GM21619 (cell line): ENCODE data around the gene TGM2.

Experiments used
- ATAC-seq: cut with Tn5 transposase; IDR thresholded peaks from one replicate; pipeline ENCODE4 v1.9.1; 2021; ENCODE audit not compliant: unreplicated experiment

The TGM2 gene

GRCh38 chr20:38178065-38178491, 13.0 kb upstream of the TGM2 start:
- no peak for ATAC-seq

GRCh38 chr20:38177201-38177600, 12.1 kb upstream of the TGM2 start:
- ATAC-seq = no peak

GRCh38 chr20:38175304-38176180, 10.5 kb upstream of the TGM2 start:
- ATAC-seq = no peak

DNA sequence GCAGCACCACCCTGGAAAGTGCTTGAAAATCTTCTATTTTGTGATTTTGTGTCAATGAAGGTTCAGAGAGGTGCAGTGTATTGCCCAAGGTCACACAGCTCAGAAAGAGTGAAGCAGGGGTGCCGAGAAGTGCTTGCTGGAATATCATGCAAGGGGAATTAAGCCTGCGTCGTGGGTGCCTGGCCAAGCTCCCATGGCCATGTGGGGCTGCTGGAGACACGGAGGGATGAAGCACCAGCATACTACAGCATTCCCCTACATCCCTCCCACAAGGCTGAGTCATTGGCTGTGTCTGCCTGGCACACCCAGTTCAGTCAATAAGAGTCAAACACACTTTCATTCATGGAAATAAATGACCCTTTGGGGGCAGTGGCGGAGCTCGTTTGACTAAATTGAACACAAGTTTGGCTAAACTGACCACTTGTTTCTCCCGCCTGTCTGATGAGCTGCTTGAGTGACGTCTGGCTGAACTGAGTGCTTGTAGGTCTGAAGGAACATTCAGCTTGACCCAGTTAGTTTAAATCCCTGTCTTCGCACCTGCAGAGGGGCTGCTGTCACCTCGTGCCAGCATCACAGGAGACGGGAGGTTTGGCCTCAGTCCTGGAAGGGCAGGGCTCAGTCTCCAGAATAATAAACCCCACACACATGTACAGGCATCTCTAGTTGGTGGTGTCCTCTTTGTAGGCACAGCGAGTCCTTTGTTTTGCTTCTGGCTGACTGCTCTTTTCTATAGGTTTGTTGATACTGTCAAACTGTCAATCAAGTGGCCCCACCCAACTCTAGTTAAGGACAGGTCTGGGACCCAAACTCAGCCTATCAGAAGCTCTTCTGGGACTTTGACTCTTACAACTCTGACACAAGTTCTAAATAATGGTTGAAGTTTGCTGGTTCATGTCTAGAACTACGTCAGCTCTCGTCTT, 8.4 kb upstream of the TGM2 start:
- ATAC-seq = no peak

GRCh38 chr20:38172408-38172807, 7.3 kb upstream of the TGM2 start:
- ATAC-seq = no peak

- ATAC-seq = no peak
These were observed 6.6 kb upstream of the TGM2 start for GRCh38 chr20:38171675-38172043.

GRCh38 chr20:38170826-38171674, 6.0 kb upstream of the TGM2 start:
- ATAC-seq = no peak

GRCh38 chr20:38170219-38170825, 5.3 kb upstream of the TGM2 start:
- ATAC-seq = no peak

GRCh38 chr20:38169636-38170193, 4.6 kb upstream of the TGM2 start:
- ATAC-seq = no peak

DNA sequence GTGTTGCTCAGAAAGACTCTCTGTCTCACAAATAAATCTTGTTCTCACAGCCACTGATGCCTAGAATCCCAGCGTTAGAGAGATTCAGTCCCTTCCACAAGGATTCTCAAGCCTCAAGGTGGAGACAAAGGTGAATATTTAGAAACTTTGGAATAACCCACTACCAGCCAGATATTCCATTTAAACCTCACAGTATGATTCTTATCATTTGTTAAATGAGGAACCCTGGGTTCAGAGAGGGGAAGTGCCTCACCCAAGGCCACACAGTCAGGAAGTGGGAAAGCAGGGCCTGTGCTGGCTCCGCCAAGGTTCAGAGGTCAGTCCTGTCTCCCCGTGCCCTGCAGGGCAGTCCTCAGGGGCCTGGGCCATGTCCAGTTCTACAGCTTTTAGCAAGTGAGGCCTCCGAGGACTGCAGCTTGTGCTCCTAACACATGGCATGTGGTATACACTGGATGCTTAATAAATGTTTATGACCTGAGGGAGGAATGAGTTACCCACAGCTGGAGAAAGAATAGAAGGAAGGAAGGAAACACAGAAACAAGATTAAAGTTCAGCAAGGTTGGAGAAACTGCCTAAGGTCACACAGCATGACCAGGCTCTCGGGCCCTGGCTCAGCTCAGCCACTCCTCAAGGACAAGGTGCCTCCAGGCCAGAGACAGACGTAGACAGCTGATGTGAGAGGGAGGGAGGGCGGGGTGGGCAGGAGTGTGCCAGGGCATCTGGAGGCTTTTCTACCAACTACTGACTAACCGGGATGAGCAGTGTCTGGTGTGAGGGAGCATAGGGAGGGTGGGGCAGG, 3.9 kb upstream of the TGM2 start:
- ATAC-seq = no peak

GRCh38 chr20:38167851-38168760, 3.0 kb upstream of the TGM2 start:
- ATAC-seq = no peak

DNA sequence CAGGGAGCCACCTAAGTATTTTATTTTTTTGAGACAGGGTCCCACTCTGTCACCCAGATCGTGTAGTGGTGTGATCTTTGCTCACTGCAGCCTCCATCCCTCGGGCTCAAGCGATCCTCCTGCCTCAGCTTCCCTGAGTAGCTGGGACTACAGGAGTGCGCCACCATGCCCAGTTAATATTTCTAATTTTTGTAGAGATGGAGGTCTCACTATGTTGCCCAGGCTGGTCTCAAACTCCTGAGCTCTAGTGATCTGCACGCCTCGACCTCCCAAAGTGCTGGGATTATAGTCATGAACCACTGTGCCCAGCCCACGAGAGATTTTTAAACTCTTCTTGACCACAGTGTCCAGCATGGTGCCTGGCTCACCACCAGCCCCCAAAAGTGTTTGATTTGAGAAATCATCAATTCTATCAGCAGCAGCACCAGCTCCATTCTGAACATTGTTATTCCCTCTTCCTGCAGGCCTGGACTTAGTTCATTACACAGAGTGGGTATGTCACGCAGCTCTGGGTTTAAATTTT, 2.3 kb upstream of the TGM2 start:
- ATAC-seq = no peak

DNA sequence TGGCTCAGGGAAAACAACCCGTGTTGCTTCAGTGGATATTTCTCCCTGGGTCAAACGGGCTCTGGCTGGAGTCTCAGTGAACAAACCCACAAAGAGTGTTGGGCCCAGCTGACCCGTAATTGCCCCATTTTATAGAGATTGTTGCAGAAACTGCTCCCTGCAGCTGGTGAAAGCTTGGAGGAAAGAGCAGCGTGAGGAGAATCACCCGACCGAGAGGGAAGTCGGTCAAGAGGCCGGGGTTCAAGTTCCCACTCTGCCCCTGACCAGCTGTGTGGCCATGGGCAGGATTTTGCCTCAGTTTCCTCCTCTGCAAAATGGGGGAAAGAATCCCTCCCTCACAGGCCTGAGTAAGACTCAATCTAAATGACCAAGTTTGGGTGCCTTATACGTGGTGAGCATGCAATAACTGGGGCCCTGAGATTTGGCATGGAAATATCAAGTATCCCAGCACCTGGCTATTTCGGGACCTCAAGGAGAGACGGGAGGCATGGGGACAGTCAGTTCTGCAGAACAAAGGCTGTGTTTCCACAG, 1.7 kb upstream of the TGM2 start:
- ATAC-seq = no peak

GRCh38 chr20:38165966-38166702, 1.1 kb upstream of the TGM2 start:
- ATAC-seq = no peak

GRCh38 chr20:38164624-38165088, 414 bp downstream of the TGM2 start:
- ATAC-seq = no peak

GRCh38 chr20:38164069-38164468, 1.0 kb downstream of the TGM2 start:
- ATAC-seq = no peak
